Measurements from ENCODE around the gene VWA5B1.

GRCh38 chr1:20366056-20366462, 75.4 kb downstream of the VWA5B1 start:
- TF ChIP-seq CTCF (conservative IDR thresholded peaks at IDR 0.05; ENCODE audit: low read depth, low read length) (no peak), CHD1 (IDR thresholded peaks at IDR 0.05; ENCODE audit: low read depth, low read length) (no peak), POLR2A (IDR thresholded peaks at IDR 0.05; ENCODE audit: low read depth, low read length) (no peak), MXI1 (IDR thresholded peaks at IDR 0.05; ENCODE audit: borderline replicate concordance, low read depth, low read length) (no peak), ELK1 (IDR thresholded peaks at IDR 0.05; ENCODE audit: borderline replicate concordance, low read depth, low read length) (no peak), RCOR1 (IDR thresholded peaks at IDR 0.05; ENCODE audit: insufficient replicate concordance, low read length) (no peak), RFX5 (IDR thresholded peaks at IDR 0.05; ENCODE audit: low read depth, low read length) (no peak), SMC3 (IDR thresholded peaks at IDR 0.05; ENCODE audit: low read depth, low read length) (no peak), MAZ (IDR thresholded peaks at IDR 0.05; ENCODE audit: borderline replicate concordance, low read depth, low read length) (no peak), FOS (IDR thresholded peaks at IDR 0.05; ENCODE audit: low read depth, low read length) (no peak), USF2 (IDR thresholded peaks at IDR 0.05; ENCODE audit: low read depth, low read length) (no peak), BHLHE40 (IDR thresholded peaks at IDR 0.05; ENCODE audit: low read depth, low read length) (no peak)

Measured in IMR-90 (cell line).